Measurements from ENCODE around the gene POLR3A. TPM values are rescaled to one million over a fixed set of nuclear protein-coding genes. Genes with fewer than 3 reads are reported as not detected.
A peak's percentile ranks its signal among the peaks of the same experiment; 100 is the strongest.

POLR3A gene
- total RNA-seq, 2 experiments from 2014 or later = 16.3 to 21.5 TPM

DNA sequence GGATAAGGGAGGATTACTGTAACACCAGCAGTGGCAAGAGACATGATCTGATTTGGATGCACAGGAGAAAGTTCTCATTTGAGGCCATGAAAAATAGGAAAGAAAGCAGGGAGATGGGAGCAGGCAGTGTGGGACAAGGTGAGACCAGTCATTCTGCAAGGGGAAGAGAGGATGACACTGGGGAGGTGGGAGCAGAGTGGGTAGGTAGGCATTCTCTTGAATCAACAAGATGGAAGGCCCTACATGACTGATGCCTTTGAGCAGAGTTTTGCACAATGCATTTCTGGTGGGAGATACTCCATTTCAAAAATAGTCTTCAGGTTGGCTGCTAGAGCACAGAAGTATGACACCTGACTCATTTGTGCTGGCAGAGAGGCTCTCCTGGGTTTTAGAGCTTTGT, 14.9 kb upstream of the POLR3A start:
- peak; percentile 13 for DNase-seq (ENCODE audit: low spot score)
- H3K9me2 ChIP-seq (ENCODE audit: insufficient read depth, low read length) = no peaks in the 10 kb centered on the region

DNA sequence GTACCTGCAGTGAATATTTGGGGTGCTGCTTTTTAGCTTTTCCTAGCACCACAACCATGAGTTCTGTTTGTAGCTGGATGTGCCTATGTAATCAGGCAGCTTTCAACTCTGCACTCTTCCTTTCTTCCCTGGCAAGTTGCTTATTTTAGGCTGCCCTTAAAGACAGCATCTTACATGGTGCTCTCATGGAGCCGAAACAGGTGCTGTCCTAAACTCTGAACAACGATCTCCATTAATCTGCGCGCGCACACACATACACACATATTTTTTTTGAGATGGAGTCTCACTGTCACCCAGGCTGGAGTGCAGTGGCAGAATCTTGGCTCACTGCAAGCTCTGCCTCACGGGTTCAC, 13.4 kb upstream of the POLR3A start:
- Histone ChIP-seq H3K4me2 (ENCODE audit: low read length) (no peak overlapping the region), H3K4me3 (ENCODE audit: low read depth, low read length, poor library complexity, severe bottlenecking) (no peak overlapping the region), H3K9me3 (ENCODE audit: low read length) (no peaks in the 10 kb centered on the region), H3K79me2 (ENCODE audit: insufficient read depth, low read depth, low read length) (peaks cover 34% of the 10 kb centered on the region), H2AFZ (ENCODE audit: low read length) (no peak overlapping the region), H3K27ac (ENCODE audit: low read depth, low read length, poor library complexity, severe bottlenecking) (peak overlapping the region; percentile 18), H4K20me1 (ENCODE audit: insufficient read depth, low read length) (peaks cover 38% of the 10 kb centered on the region), H3K9me2 (ENCODE audit: insufficient read depth, low read length) (no peaks in the 10 kb centered on the region), H3K36me3 (ENCODE audit: insufficient read depth, low read length) (peaks cover 60% of the 10 kb centered on the region), H3K4me1 (ENCODE audit: insufficient read depth, low read length, poor library complexity, severe bottlenecking) (peaks cover 70% of the 10 kb centered on the region)
- intact Hi-C loops (cut with micrococcal nuclease; ENCODE audit: unreplicated experiment) = no loop called here
- DNase-seq (ENCODE audit: low spot score) = no peak
- ChIA-PET CTCF (ENCODE audit: unreplicated experiment) (no interaction called here), POLR2A (no interaction called here)
- TF ChIP-seq, protein P1, sequence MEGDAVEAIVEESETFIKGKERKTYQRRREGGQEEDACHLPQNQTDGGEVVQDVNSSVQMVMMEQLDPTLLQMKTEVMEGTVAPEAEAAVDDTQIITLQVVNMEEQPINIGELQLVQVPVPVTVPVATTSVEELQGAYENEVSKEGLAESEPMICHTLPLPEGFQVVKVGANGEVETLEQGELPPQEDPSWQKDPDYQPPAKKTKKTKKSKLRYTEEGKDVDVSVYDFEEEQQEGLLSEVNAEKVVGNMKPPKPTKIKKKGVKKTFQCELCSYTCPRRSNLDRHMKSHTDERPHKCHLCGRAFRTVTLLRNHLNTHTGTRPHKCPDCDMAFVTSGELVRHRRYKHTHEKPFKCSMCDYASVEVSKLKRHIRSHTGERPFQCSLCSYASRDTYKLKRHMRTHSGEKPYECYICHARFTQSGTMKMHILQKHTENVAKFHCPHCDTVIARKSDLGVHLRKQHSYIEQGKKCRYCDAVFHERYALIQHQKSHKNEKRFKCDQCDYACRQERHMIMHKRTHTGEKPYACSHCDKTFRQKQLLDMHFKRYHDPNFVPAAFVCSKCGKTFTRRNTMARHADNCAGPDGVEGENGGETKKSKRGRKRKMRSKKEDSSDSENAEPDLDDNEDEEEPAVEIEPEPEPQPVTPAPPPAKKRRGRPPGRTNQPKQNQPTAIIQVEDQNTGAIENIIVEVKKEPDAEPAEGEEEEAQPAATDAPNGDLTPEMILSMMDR (conservative IDR thresholded peaks at IDR 0.05; ENCODE audit: low read length) = no peak
- no peak for TF ChIP-seq EZH2phosphoT487 (IDR thresholded peaks at IDR 0.05; ENCODE audit: borderline replicate concordance, low read depth, low read length)
- no TSS peak for BruUV-seq (replicated peaks)

More for the DNA sequence above, 14.9 kb upstream of the POLR3A start:
- H3K9me3 ChIP-seq (ENCODE audit: low read length) = no peaks in the 10 kb centered on the region
- 0 out of 2 replicates have a peak overlapping the region, but pooled peaks have one; percentile 45 for H3K4me2 ChIP-seq (ENCODE audit: low read length)
- no peak overlapping the region for H3K4me3 ChIP-seq (ENCODE audit: low read depth, low read length, poor library complexity, severe bottlenecking)
- H3K36me3 ChIP-seq (ENCODE audit: insufficient read depth, low read length) = peaks cover 46% of the 10 kb centered on the region
- peaks cover 20% of the 10 kb centered on the region for H3K79me2 ChIP-seq (ENCODE audit: insufficient read depth, low read depth, low read length)
- BruUV-seq (replicated peaks) = no TSS peak
- peaks cover 58% of the 10 kb centered on the region for H3K4me1 ChIP-seq (ENCODE audit: insufficient read depth, low read length, poor library complexity, severe bottlenecking)
- H3K27ac ChIP-seq (ENCODE audit: low read depth, low read length, poor library complexity, severe bottlenecking) = peak overlapping the region; percentile 29
- peaks cover 24% of the 10 kb centered on the region for H4K20me1 ChIP-seq (ENCODE audit: insufficient read depth, low read length)
- H2AFZ ChIP-seq (ENCODE audit: low read length) = no peak overlapping the region
- ChIA-PET CTCF (ENCODE audit: unreplicated experiment) (no interaction called here), POLR2A (no interaction called here)
- intact Hi-C loops (cut with micrococcal nuclease; ENCODE audit: unreplicated experiment) = no loop called here
- TF ChIP-seq, protein P1 (conservative IDR thresholded peaks at IDR 0.05; ENCODE audit: low read length) = no peak
- TF ChIP-seq EZH2phosphoT487 (IDR thresholded peaks at IDR 0.05; ENCODE audit: borderline replicate concordance, low read depth, low read length) = no peak

DNA sequence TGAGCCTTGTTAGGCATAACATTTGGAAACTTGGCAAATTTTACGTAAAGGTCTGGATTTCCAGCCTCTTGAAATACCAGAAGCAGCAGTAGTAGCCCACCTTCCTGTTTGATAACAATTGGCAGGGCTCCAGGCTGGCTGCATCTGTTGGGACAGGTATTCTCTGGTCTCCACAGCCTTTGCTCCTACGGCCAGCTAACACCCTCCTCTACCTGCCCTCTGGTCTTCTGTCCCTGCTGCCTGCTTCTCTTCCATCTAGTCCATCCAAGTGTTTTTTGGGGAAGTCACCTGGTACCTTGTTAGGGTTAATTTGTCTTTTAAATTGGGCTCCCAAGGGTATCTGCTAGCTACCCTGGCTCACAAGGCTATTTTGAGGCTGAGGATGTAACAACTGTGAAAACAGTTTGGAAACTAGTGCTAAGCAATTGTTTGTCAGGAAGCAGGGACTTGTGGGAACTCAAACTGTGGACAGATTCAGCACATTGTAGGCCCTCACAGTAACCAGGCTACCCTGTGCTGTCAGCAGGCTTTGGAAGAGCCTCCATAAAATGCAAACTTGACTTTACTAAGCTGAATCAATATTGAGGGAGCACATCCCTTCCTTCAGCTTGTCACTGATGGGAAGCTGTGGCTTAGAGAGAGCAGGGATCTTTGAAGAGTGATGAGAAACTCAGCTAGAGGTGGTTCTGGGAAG, 12.9 kb upstream of the POLR3A start:
- no peak for DNase-seq (ENCODE audit: low spot score)
- Histone ChIP-seq H3K27ac (ENCODE audit: low read depth, low read length, poor library complexity, severe bottlenecking) (peak overlapping the region; percentile 18), H3K4me1 (ENCODE audit: insufficient read depth, low read length, poor library complexity, severe bottlenecking) (peaks cover 71% of the 10 kb centered on the region), H4K20me1 (ENCODE audit: insufficient read depth, low read length) (peaks cover 43% of the 10 kb centered on the region), H3K36me3 (ENCODE audit: insufficient read depth, low read length) (peaks cover 66% of the 10 kb centered on the region), H3K9me3 (ENCODE audit: low read length) (no peaks in the 10 kb centered on the region), H3K9me2 (ENCODE audit: insufficient read depth, low read length) (no peaks in the 10 kb centered on the region), H2AFZ (ENCODE audit: low read length) (no peak overlapping the region), H3K79me2 (ENCODE audit: insufficient read depth, low read depth, low read length) (peaks cover 40% of the 10 kb centered on the region), H3K4me2 (ENCODE audit: low read length) (no peak overlapping the region), H3K4me3 (ENCODE audit: low read depth, low read length, poor library complexity, severe bottlenecking) (no peak overlapping the region)
- intact Hi-C loops (cut with micrococcal nuclease; ENCODE audit: unreplicated experiment) = no loop called here
- CTCF ChIA-PET (ENCODE audit: unreplicated experiment) = no interaction called here
- POLR2A ChIA-PET = no interaction called here
- TF ChIP-seq EZH2phosphoT487 (IDR thresholded peaks at IDR 0.05; ENCODE audit: borderline replicate concordance, low read depth, low read length) = no peak
- TF ChIP-seq, protein P1 (conservative IDR thresholded peaks at IDR 0.05; ENCODE audit: low read length) = no peak
- no TSS peak for BruUV-seq (replicated peaks)

All from OCI-LY7 (cell line).